ENCODE data around the gene OR2A42. TPM values are rescaled to one million over a fixed set of nuclear protein-coding genes. Genes with fewer than 3 reads are reported as not detected.
"Not testable (repeated sequence)": the region's sequence is repeated elsewhere in the genome, so short reads cannot be mapped to it uniquely, and the experiment has no call there.

OR2A42 gene
- total RNA-seq, 1 donor from 2014 or later: not detected

- DNase-seq: not testable (repeated sequence)
Observed at GRCh38 chr7:144220531-144220930, 18.9 kb downstream of the OR2A42 start.

- DNase-seq: not testable (repeated sequence)
Observed at GRCh38 chr7:144219149-144219548, 20.3 kb downstream of the OR2A42 start.

- DNase-seq: not testable (repeated sequence)
Observed at GRCh38 chr7:144218581-144218980, 20.8 kb downstream of the OR2A42 start.

GRCh38 chr7:144217200-144217599 lies 22.2 kb downstream of the OR2A42 start:
- DNase-seq: not testable (repeated sequence)

- not testable (repeated sequence) for DNase-seq
Observed at GRCh38 chr7:144205306-144205705, 34.1 kb downstream of the OR2A42 start.

- not testable (repeated sequence) for DNase-seq
Observed at GRCh38 chr7:144203086-144203485, 36.3 kb downstream of the OR2A42 start.

- DNase-seq: not testable (repeated sequence)
Observed at GRCh38 chr7:144201978-144202377, 37.4 kb downstream of the OR2A42 start.

GRCh38 chr7:144198934-144199333 lies 40.5 kb downstream of the OR2A42 start:
- DNase-seq: not testable (repeated sequence)

GRCh38 chr7:144195212-144195872 lies 44.1 kb downstream of the OR2A42 start, which contains the start of gene ARHGEF35:
ARHGEF35 (minus strand) TSS chr7:144195833; CDS start chr7:144188383, 7,450 bp downstream.
- not testable (repeated sequence) for DNase-seq

- DNase-seq: not testable (repeated sequence)
Observed at GRCh38 chr7:144194453-144194852, 45.0 kb downstream of the OR2A42 start.

- not testable (repeated sequence) for DNase-seq
Observed at GRCh38 chr7:144193782-144194181, 45.6 kb downstream of the OR2A42 start.

- not testable (repeated sequence) for DNase-seq
Observed at GRCh38 chr7:144188578-144189171, 50.7 kb downstream of the OR2A42 start.

GRCh38 chr7:144187848-144188247 lies 51.6 kb downstream of the OR2A42 start:
- DNase-seq: not testable (repeated sequence)

- DNase-seq: not testable (repeated sequence)
Observed at GRCh38 chr7:144183166-144183565, 56.2 kb downstream of the OR2A42 start, which contains the start of gene CTAGE4. CTAGE4 (plus strand) TSS chr7:144183466; CDS start chr7:144183504, 38 bp downstream.

- DNase-seq: not testable (repeated sequence)
Observed at GRCh38 chr7:144179165-144179479, 60.3 kb downstream of the OR2A42 start.

- DNase-seq: peak; percentile 40
Observed at GRCh38 chr7:144178380-144179164, 60.8 kb downstream of the OR2A42 start.

Other genes with a start within 250 kb of the OR2A42 start
- not detected in 2 replicates for gene OR6B1, start 239.3 kb downstream of the OR2A42 start, total RNA-seq
- not detected in 2 replicates for gene OR2A5, start 190.7 kb downstream of the OR2A42 start, total RNA-seq
- gene OR2A25, start 169.8 kb downstream of the OR2A42 start, total RNA-seq: not detected in 2 replicates
- not detected in 2 replicates for gene OR2A12, start 153.3 kb downstream of the OR2A42 start, total RNA-seq
- gene OR2A2, start 130.0 kb downstream of the OR2A42 start, total RNA-seq: not detected in 2 replicates
- gene OR2A14, start 116.4 kb downstream of the OR2A42 start, total RNA-seq: not detected in 2 replicates
- 0.17 TPM in 1 of 2 replicates, not detected in the other for gene CTAGE4, start 56.1 kb downstream of the OR2A42 start, total RNA-seq
- under 0.01 and 0.23 TPM in 2 replicates for gene ARHGEF35, start 43.8 kb downstream of the OR2A42 start, total RNA-seq
- 0.05 TPM in 1 of 2 replicates, not detected in the other for gene OR2A7, start 25.2 kb upstream of the OR2A42 start, total RNA-seq
- 0.14 TPM in 1 of 2 replicates, not detected in the other for gene CTAGE8, start 29.7 kb upstream of the OR2A42 start, total RNA-seq
- not detected in 2 replicates for gene OR2A1, start 72.8 kb upstream of the OR2A42 start, total RNA-seq
- gene ARHGEF5, start 115.8 kb upstream of the OR2A42 start, total RNA-seq: 0.17 and 0.28 TPM in 2 replicates
- not detected in 2 replicates for gene NOBOX, start 164.1 kb upstream of the OR2A42 start, total RNA-seq